ENCODE measurements around the gene ZNF750.

The ZNF750 gene

DNA sequence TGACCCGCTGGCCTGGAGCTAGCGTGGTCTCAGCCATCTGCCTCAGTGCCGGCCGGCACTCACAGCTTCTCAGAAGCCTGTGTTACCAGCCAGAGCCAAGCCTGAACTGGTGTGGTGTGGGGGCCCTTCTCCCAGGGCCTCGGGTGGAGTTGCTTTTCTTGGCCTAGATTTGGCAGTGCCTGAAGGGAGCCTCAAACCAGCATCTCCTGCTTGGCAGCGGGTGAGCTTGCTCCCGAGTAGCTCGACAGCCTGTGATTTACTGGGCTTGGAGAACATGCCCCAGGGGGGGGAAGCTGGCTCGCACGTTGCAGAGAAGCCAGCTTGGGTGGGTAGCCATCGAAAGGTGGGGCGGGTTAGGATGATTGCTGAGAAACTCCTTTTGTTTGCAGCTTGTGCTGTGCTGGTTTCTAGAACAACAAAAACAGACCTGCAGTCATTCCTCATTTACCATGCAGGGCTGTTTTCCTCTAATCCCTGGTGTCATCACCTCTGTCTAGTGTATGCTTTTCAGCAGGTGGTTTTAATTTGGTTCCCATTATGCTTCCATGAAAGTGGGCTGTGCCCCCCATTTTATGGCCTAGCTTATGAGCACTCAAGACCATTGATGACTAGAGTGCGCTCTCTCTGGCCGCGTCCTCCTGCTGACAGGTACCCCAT, 45.7 kb downstream of the ZNF750 start:
- H4K20me1 ChIP-seq (ENCODE audit: insufficient read depth, low read length): peaks cover 3% of the 10 kb centered on the region
- H3K4me2 ChIP-seq (ENCODE audit: low read length): no peak overlapping the region
- no peaks in the 10 kb centered on the region for H3K4me1 ChIP-seq (ENCODE audit: low read length)
- no peaks in the 10 kb centered on the region for H3K27me3 ChIP-seq (ENCODE audit: low read depth, low read length)
- TF ChIP-seq EZH2phosphoT487 (IDR thresholded peaks at IDR 0.05; ENCODE audit: low read depth): no peak
- TF ChIP-seq, protein P1, sequence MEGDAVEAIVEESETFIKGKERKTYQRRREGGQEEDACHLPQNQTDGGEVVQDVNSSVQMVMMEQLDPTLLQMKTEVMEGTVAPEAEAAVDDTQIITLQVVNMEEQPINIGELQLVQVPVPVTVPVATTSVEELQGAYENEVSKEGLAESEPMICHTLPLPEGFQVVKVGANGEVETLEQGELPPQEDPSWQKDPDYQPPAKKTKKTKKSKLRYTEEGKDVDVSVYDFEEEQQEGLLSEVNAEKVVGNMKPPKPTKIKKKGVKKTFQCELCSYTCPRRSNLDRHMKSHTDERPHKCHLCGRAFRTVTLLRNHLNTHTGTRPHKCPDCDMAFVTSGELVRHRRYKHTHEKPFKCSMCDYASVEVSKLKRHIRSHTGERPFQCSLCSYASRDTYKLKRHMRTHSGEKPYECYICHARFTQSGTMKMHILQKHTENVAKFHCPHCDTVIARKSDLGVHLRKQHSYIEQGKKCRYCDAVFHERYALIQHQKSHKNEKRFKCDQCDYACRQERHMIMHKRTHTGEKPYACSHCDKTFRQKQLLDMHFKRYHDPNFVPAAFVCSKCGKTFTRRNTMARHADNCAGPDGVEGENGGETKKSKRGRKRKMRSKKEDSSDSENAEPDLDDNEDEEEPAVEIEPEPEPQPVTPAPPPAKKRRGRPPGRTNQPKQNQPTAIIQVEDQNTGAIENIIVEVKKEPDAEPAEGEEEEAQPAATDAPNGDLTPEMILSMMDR (IDR thresholded peaks at IDR 0.05; ENCODE audit: low read depth, low read length): no peak
- H3K9me3 ChIP-seq (ENCODE audit: insufficient read depth, low read length): no peaks in the 10 kb centered on the region
- H3K27ac ChIP-seq (ENCODE audit: low read length): no peak overlapping the region
- H3K9ac ChIP-seq (ENCODE audit: low read length): no peak overlapping the region
- peaks cover 7% of the 10 kb centered on the region for H3K36me3 ChIP-seq (replicated peaks; ENCODE audit: low read depth, low read length)
- no peak overlapping the region for H2AFZ ChIP-seq (ENCODE audit: low read depth, low read length)
- no peaks in the 10 kb centered on the region for H3K79me2 ChIP-seq (ENCODE audit: low read length)
- H3K4me3 ChIP-seq (ENCODE audit: low read length): no peak overlapping the region

DNA sequence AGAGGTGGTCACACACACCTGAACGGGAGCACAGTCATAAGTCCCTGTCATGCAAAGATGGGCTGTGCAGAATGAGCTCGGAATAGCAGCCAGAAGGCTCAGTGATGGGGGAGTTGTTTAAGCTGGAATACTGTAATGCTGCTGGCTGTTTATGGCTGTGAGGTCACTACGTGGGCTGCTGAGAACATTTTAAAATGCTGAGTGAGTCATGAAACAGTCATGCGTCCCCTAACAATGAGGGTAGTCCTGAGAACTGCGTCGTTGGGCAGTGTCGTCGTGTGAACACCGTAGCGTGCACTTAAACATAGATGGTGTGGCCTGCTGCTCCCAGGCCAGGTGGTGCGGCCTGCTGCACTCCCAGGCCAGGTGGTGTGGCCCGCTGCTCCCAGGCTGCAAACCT, 48.3 kb downstream of the ZNF750 start:
- H3K27me3 ChIP-seq (ENCODE audit: low read depth, low read length): no peaks in the 10 kb centered on the region
- no peak overlapping the region for H3K9ac ChIP-seq (ENCODE audit: low read length)
- peaks cover 3% of the 10 kb centered on the region for H4K20me1 ChIP-seq (ENCODE audit: insufficient read depth, low read length)
- H3K36me3 ChIP-seq (replicated peaks; ENCODE audit: low read depth, low read length): peaks cover 4% of the 10 kb centered on the region
- no peak overlapping the region for H3K27ac ChIP-seq (ENCODE audit: low read length)
- H3K4me1 ChIP-seq (ENCODE audit: low read length): no peaks in the 10 kb centered on the region
- H3K4me2 ChIP-seq (ENCODE audit: low read length): no peak overlapping the region
- H2AFZ ChIP-seq (ENCODE audit: low read depth, low read length): no peak overlapping the region
- H3K9me3 ChIP-seq (ENCODE audit: insufficient read depth, low read length): no peaks in the 10 kb centered on the region
- H3K4me3 ChIP-seq (ENCODE audit: low read length): no peak overlapping the region
- TF ChIP-seq EZH2phosphoT487 (IDR thresholded peaks at IDR 0.05; ENCODE audit: low read depth): no peak
- TF ChIP-seq, protein P1 (IDR thresholded peaks at IDR 0.05; ENCODE audit: low read depth, low read length): no peak
- H3K79me2 ChIP-seq (ENCODE audit: low read length): no peaks in the 10 kb centered on the region

DNA sequence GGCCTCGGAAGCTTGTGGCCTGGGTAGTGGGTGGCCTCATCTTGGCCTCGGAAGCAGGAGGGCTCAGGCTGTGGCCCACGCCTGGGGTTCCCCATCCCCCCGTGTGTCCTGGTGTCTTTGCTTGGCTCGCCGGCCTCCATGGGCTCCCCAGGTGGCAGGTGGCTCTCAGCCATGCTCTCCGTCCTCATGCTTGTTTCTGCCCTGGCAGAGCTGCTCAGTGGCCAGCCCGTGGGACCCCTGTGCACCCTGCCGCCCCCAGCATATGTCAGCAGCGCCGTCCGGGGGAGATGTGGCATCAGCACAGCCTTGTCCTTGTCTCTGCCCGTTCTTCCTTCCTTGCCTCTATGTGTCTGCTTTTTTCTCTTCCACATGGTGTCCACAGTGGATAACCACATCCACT, 49.4 kb downstream of the ZNF750 start:
- Histone ChIP-seq H3K79me2 (ENCODE audit: low read length) (no peaks in the 10 kb centered on the region), H2AFZ (ENCODE audit: low read depth, low read length) (no peak overlapping the region), H3K36me3 (replicated peaks; ENCODE audit: low read depth, low read length) (peaks cover 4% of the 10 kb centered on the region), H3K4me1 (ENCODE audit: low read length) (no peaks in the 10 kb centered on the region), H3K9ac (ENCODE audit: low read length) (no peak overlapping the region), H3K4me2 (ENCODE audit: low read length) (no peak overlapping the region), H3K27me3 (ENCODE audit: low read depth, low read length) (no peaks in the 10 kb centered on the region), H3K27ac (ENCODE audit: low read length) (no peak overlapping the region), H3K9me3 (ENCODE audit: insufficient read depth, low read length) (no peaks in the 10 kb centered on the region), H3K4me3 (ENCODE audit: low read length) (no peak overlapping the region), H4K20me1 (ENCODE audit: insufficient read depth, low read length) (peaks cover 6% of the 10 kb centered on the region)
- no peak for TF ChIP-seq EZH2phosphoT487 (IDR thresholded peaks at IDR 0.05; ENCODE audit: low read depth)
- TF ChIP-seq, protein P1 (IDR thresholded peaks at IDR 0.05; ENCODE audit: low read depth, low read length): no peak

DNA sequence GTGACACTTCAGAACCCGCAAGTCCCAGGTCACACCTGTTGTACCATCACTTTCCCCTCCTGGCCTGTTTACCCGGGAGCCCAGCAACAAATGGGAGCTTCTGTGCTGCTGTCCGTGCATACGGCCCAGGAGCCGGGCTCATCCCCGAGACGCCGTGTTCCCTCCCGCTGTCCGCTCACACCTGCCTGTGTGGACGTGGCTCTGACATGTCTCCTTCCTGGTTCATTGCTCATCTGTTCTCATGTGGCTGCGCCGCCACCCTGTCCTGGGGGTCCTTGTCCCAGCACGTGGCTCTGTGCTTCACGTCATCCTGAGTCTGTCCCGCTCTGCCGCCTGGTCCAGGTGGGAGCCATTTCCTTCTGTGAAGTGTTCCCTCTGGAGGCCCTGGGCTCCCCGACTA, 50.0 kb downstream of the ZNF750 start:
- peaks cover 4% of the 10 kb centered on the region for H3K36me3 ChIP-seq (replicated peaks; ENCODE audit: low read depth, low read length)

More for the DNA sequence above, 50.0 kb downstream of the ZNF750 start:
- Histone ChIP-seq H2AFZ (ENCODE audit: low read depth, low read length) (no peak overlapping the region), H3K9me3 (ENCODE audit: insufficient read depth, low read length) (no peaks in the 10 kb centered on the region), H3K4me2 (ENCODE audit: low read length) (no peak overlapping the region), H3K79me2 (ENCODE audit: low read length) (no peaks in the 10 kb centered on the region), H4K20me1 (ENCODE audit: insufficient read depth, low read length) (peaks cover 6% of the 10 kb centered on the region), H3K4me3 (ENCODE audit: low read length) (no peak overlapping the region), H3K27ac (ENCODE audit: low read length) (no peak overlapping the region), H3K9ac (ENCODE audit: low read length) (no peak overlapping the region), H3K4me1 (ENCODE audit: low read length) (no peaks in the 10 kb centered on the region), H3K27me3 (ENCODE audit: low read depth, low read length) (no peaks in the 10 kb centered on the region)
- TF ChIP-seq, protein P1 (IDR thresholded peaks at IDR 0.05; ENCODE audit: low read depth, low read length): no peak
- no peak for TF ChIP-seq EZH2phosphoT487 (IDR thresholded peaks at IDR 0.05; ENCODE audit: low read depth)
